OCI-M1 (cell line): ENCODE measurements around the gene SMIM24.
"Not testable (repeated sequence)": the region's sequence is repeated elsewhere in the genome, so short reads cannot be mapped to it uniquely, and the experiment has no call there.

Experiments
- DNase-seq: peaks from one replicate; lab custom pipeline; 2025; lab: John Stamatoyannopoulos, UW

The SMIM24 gene

DNA sequence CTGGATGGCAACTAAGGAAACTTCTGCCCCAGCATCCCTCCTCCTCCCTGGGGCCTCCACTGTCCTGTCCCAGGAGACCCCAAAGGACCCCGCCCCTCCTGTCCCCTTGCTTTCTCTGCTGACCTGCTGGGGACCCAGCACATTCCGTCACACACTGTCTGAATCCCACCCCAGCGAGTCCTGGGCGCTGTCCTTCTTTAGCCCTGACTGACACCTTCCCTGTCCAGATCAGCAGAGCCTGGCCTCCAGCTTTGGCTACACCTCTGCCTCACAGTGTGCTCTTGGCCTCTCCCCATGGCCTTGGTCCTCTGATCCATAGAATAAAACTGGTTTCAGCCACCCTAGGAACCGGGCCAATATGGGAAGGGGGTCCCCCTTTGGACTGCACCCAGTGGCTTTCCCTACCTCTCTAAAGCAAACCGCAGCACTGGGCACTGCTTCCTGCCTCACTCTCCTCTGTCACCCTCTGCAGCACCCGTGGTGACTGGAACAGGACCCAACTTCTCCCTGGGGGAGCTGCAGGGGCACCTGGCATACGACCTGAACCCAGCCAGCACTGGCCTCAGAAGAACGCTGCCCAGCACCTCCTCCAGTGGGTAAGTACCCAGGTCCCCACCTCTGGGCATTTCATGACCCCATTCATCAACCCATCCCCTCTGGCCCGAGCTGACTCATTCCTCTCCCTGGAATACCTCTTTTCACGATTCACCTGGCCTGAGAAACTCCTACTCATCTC is 46.4 kb downstream of the SMIM24 start:
- DNase-seq, result no peak

DNA sequence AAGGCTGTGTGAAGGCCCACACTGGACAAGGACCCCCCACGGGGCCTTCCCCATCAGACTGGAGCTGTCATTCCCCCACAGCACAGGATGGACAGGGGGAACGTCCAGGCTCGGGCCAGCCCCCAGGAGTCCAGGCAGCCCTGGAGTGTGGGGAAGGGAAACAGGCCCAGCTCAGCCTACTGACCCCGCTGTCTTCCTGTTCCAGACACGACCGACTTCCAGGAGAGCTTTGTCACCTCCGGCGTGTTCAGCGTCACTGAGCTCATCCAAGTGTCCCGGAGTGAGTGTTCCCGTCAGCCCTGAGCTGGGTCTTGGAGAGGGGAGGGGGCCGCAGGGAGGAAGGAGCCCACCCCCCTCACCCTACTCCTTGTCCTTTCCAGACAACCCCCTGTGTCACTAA is 47.0 kb downstream of the SMIM24 start:
- DNase-seq, result no peak

DNA sequence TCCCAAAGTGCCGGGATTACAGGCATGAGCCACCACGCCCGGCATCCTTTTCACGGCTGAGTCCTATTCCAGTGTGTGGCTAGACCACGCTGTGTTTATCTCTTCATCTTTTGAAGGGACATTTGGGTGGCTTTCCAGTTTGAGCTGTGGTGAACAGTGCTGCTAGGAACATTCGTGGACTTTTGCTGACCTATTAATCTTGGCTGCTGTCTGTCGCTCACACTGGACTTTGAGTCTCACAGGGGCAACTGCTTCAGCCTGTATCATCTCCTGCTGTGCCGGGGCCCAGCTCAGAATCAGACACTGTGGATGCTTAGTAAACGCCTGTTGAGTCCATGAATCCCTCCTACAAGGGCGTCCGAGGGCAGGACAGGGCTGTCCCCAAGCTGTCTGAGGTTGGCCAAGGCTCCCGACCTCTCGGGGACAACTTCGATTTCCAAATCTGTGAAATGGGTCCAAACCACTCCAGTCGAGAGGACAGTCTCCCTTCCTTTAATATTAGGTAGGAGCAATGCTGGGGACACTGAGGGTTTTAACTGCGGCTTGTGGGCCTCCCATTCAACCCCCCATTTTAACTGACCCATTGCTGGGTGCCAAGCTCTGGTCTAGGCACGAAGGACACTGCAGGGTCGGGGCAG is 48.4 kb downstream of the SMIM24 start:
- DNase-seq, result no peak

DNA sequence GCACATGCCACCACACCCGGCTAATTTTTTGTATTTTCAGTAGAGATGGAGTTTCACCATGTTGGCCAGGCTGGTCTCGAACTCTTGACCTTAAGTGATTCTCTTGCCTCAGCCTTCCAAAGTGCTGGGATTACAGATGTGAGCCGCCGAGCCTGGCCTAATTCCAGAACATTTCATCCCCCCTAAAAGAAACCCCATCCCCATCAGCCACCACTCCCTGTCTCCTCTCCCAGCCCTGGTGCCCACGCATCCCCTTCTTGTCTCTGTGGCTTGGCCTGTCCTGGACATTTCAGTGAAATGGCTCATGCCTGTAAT is 50.0 kb downstream of the SMIM24 start:
- DNase-seq, result not testable (repeated sequence)

DNA sequence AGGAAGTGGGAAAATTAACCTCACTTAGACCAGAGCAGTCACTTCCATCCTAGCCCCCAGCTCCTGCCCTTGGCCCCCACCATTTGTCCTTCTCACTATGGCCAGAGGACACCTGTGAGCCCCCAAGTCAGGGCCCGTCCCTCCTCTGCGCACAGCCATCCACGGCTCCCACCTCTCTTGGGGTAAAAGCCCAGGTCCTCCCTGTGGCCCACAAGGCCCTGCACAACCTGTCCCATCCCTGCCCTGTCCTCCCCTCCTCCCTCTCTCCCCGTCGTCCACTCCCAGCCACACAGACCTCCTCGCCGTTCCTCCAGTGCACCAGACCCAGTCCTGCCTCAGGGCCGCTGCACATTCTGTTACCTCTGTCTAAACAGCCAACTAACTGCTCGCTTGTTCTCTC is 53.9 kb downstream of the SMIM24 start:
- DNase-seq, result no peak
